HuH-7 (cell line): ENCODE measurements around the gene RFFL.
A peak's percentile ranks its signal among the peaks of the same experiment; 100 is the strongest.

Source experiments
- DNase-seq: peaks from one replicate; pipeline ENCODE4 v3.0.0; 2011; ENCODE audit warnings: low spot score

The RFFL gene

GRCh38 chr17:34974794-34975785 lies 88.4 kb downstream of the RFFL start:
- no peak for DNase-seq

- DNase-seq, result no peak
Observed at GRCh38 chr17:34974179-34974578, 89.3 kb downstream of the RFFL start.

DNA sequence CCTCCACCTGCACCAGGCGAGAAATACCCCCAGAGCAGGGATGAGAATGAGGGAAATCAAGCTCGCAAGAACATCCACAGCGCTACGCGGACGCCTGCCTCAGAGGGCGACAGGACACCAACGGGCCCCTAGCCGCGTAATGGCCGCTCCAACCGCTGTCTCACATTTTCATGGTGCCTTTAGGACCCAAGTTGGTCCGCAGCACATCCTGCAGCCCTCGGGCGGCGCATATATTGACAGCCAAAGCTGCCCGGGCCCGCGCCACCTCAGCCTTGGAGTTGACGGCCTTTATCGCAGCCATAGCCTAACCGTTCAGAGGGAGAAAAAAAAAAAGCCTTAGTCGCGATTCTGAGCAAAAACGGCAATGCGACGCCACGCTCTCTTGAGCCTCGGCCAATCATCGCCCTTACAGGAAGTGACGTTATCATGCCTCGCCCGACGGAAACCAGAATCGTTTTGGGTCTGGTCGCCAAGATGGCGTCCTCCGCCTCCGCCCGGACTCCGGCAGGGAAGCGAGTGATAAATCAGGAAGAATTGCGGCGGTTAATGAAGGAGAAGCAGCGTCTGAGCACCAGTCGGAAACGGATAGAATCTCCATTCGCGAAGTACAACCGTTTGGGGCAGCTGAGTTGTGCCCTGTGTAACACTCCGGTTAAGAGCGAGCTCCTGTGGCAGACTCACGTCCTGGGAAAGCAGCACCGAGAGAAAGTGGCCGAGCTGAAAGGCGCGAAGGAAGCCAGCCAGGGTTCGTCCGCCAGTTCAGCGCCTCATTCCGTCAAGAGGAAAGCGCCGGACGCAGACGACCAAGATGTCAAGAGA lies 102.2 kb downstream of the RFFL start, which contains the start of the genes CCT6B and ZNF830:
CCT6B (minus strand) TSS at position 368 of the 819 bp plus-strand sequence; CDS start at position 301, 67 bp downstream.
ZNF830 (plus strand) TSS at position 448 of the 819 bp plus-strand sequence; CDS start at position 475, 27 bp downstream.
- DNase-seq, result peak; percentile 89

GRCh38 chr17:34958438-34958837 lies 105.1 kb downstream of the RFFL start:
- no peak for DNase-seq
